Activated CD8-positive, alpha-beta memory T cell treated with anti-CD3 and anti-CD28 coated beads, Interleukin-2, amount 50 U/mL, for 24 hours (primary cell): Measurements from ENCODE around the gene UBE2L6.
"Not testable (repeated sequence)": the region's sequence is repeated elsewhere in the genome, so short reads cannot be mapped to it uniquely, and the experiment has no call there.

Source experiments
- DNase-seq: peaks from one replicate; pipeline ENCODE4 v3.0.0-alpha.2; 2020; ENCODE audit errors: extremely low read depth

UBE2L6 gene

GRCh38 chr11:57566905-57567514, 462 bp downstream of the UBE2L6 start:
- no peak for DNase-seq

GRCh38 chr11:57566005-57566904, 1.2 kb downstream of the UBE2L6 start:
- no peak for DNase-seq

- no peak for DNase-seq
Measured at GRCh38 chr11:57562596-57562995, 4.9 kb downstream of the UBE2L6 start.

GRCh38 chr11:57560146-57560545, 7.3 kb downstream of the UBE2L6 start:
- DNase-seq = no peak

GRCh38 chr11:57556041-57556440, 11.4 kb downstream of the UBE2L6 start:
- DNase-seq = no peak

GRCh38 chr11:57555393-57555792, 12.1 kb downstream of the UBE2L6 start:
- no peak for DNase-seq

GRCh38 chr11:57552479-57552878, 15.0 kb downstream of the UBE2L6 start:
- DNase-seq = no peak

GRCh38 chr11:57551941-57552340, 15.5 kb downstream of the UBE2L6 start:
- no peak for DNase-seq

GRCh38 chr11:57549983-57550382, 17.5 kb downstream of the UBE2L6 start:
- DNase-seq = no peak

GRCh38 chr11:57547854-57548377, 19.6 kb downstream of the UBE2L6 start:
- DNase-seq = no peak

- no peak for DNase-seq
Measured at GRCh38 chr11:57546869-57547475, 20.5 kb downstream of the UBE2L6 start.

- no peak for DNase-seq
Measured at GRCh38 chr11:57546451-57546850, 21.0 kb downstream of the UBE2L6 start.

GRCh38 chr11:57545883-57546282, 21.6 kb downstream of the UBE2L6 start:
- DNase-seq = no peak

- DNase-seq = no peak
Measured at GRCh38 chr11:57544566-57544965, 22.9 kb downstream of the UBE2L6 start.

- DNase-seq = no peak
Measured at GRCh38 chr11:57543593-57543992, 23.9 kb downstream of the UBE2L6 start.

- no peak for DNase-seq
Measured at GRCh38 chr11:57542582-57542981, 24.9 kb downstream of the UBE2L6 start.

GRCh38 chr11:57541169-57541568, 26.3 kb downstream of the UBE2L6 start:
- no peak for DNase-seq

GRCh38 chr11:57539342-57539741, 28.1 kb downstream of the UBE2L6 start:
- DNase-seq = no peak

GRCh38 chr11:57536947-57537619, 30.4 kb downstream of the UBE2L6 start, which contains the start of gene SMTNL1:
Gene SMTNL1, plus strand, starts transcription at chr11:57537595. Its CDS starts 5,048 bp downstream, at chr11:57542643.
- no peak for DNase-seq

- DNase-seq = not testable (repeated sequence)
Measured at GRCh38 chr11:57534449-57534848, 33.0 kb downstream of the UBE2L6 start.

- DNase-seq = peak; percentile 81
Measured at GRCh38 chr11:57530596-57531507, 36.6 kb downstream of the UBE2L6 start, which contains the start of gene TIMM10. Gene TIMM10, minus strand, starts transcription at chr11:57530754. Its CDS starts 565 bp downstream, at chr11:57530189.
